ENCODE results near the gene DKK2.

DKK2 gene

DNA sequence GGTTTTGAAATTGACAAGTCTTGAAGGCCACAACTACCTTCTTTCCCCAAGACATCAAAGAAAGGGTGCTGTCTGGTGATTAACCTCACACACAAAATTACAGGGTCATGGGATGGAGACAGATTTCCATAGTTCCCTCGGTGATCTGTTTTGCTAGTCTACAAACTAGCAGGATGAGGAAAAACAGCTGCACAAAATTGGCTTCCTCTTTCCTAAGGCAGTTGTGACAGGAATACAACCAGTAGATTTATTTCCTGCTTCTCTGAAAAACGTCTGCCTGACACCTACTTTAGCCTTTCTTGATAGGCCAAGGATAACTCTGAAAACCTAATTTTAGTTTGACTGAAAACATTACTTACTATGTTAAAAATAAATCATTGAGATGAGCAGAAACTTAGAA, 39.6 kb downstream of the DKK2 start:
- H3K27me3 ChIP-seq (ENCODE audit: low read depth, low read length): peaks cover 18% of the 10 kb centered on the region
- no peaks in the 10 kb centered on the region for H4K20me1 ChIP-seq (ENCODE audit: insufficient read depth, low read length)
- no peak overlapping the region for H3K9ac ChIP-seq (ENCODE audit: low read length)
- no peaks in the 10 kb centered on the region for H3K36me3 ChIP-seq (replicated peaks; ENCODE audit: low read depth, low read length)
- H3K4me3 ChIP-seq (ENCODE audit: low read length): no peak overlapping the region
- H3K9me3 ChIP-seq (ENCODE audit: insufficient read depth, low read length): no peaks in the 10 kb centered on the region
- peaks cover under 1% of the 10 kb centered on the region; the same call in 1 of the 2 replicates for H3K4me1 ChIP-seq (ENCODE audit: low read length)
- H3K27ac ChIP-seq (ENCODE audit: low read length): no peak overlapping the region
- TF ChIP-seq EZH2phosphoT487 (IDR thresholded peaks at IDR 0.05; ENCODE audit: low read depth): no peak
- TF ChIP-seq CTCF (IDR thresholded peaks at IDR 0.05; ENCODE audit: low read depth, low read length): no peak
- H2AFZ ChIP-seq (ENCODE audit: low read depth, low read length): no peak overlapping the region
- H3K79me2 ChIP-seq (ENCODE audit: low read length): no peaks in the 10 kb centered on the region
- no peak overlapping the region for H3K4me2 ChIP-seq (ENCODE audit: low read length)

GRCh38 chr4:106993827-106994226, 42.3 kb downstream of the DKK2 start:
- Histone ChIP-seq H3K9ac (ENCODE audit: low read length) (no peak overlapping the region), H3K79me2 (ENCODE audit: low read length) (no peaks in the 10 kb centered on the region), H3K9me3 (ENCODE audit: insufficient read depth, low read length) (no peaks in the 10 kb centered on the region), H3K27me3 (ENCODE audit: low read depth, low read length) (peaks cover 3% of the 10 kb centered on the region; the same call in 1 of the 2 replicates), H4K20me1 (ENCODE audit: insufficient read depth, low read length) (no peaks in the 10 kb centered on the region), H3K4me3 (ENCODE audit: low read length) (no peak overlapping the region), H3K27ac (ENCODE audit: low read length) (no peak overlapping the region), H2AFZ (ENCODE audit: low read depth, low read length) (no peak overlapping the region), H3K4me1 (ENCODE audit: low read length) (no peaks in the 10 kb centered on the region), H3K36me3 (replicated peaks; ENCODE audit: low read depth, low read length) (no peaks in the 10 kb centered on the region), H3K4me2 (ENCODE audit: low read length) (no peak overlapping the region)
- TF ChIP-seq EZH2phosphoT487 (IDR thresholded peaks at IDR 0.05; ENCODE audit: low read depth) (no peak), CTCF (IDR thresholded peaks at IDR 0.05; ENCODE audit: low read depth, low read length) (no peak)

DNA sequence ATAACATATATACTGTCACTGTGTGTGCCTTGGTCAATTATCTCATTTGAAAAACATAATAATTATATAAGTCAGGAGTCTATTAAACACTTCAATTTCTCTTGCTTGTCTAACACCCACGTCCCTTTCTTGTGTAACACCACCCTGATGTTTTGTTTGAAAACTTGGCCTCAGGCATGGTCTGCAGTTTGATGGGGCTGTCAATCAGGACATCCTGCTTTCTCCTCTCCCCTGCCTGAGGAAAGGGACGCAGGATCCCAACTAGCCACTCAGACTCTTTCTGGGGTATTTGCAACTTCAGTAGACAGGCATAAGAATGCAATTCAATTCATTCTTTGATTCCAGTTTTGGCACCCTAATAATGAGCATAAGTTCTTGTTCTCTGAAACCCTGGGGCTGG, 48.8 kb downstream of the DKK2 start:
- Histone ChIP-seq H3K4me2 (ENCODE audit: low read length) (no peak overlapping the region), H3K9ac (ENCODE audit: low read length) (no peak overlapping the region), H3K4me3 (ENCODE audit: low read length) (no peak overlapping the region), H3K27me3 (ENCODE audit: low read depth, low read length) (no peaks in the 10 kb centered on the region), H4K20me1 (ENCODE audit: insufficient read depth, low read length) (no peaks in the 10 kb centered on the region), H3K4me1 (ENCODE audit: low read length) (peaks cover 2% of the 10 kb centered on the region; the same call in 1 of the 2 replicates), H2AFZ (ENCODE audit: low read depth, low read length) (no peak overlapping the region), H3K79me2 (ENCODE audit: low read length) (no peaks in the 10 kb centered on the region), H3K36me3 (replicated peaks; ENCODE audit: low read depth, low read length) (no peaks in the 10 kb centered on the region), H3K9me3 (ENCODE audit: insufficient read depth, low read length) (no peaks in the 10 kb centered on the region), H3K27ac (ENCODE audit: low read length) (no peak overlapping the region)
- no peak for TF ChIP-seq EZH2phosphoT487 (IDR thresholded peaks at IDR 0.05; ENCODE audit: low read depth)
- TF ChIP-seq CTCF (IDR thresholded peaks at IDR 0.05; ENCODE audit: low read depth, low read length): no peak

GRCh38 chr4:106986486-106986885, 49.6 kb downstream of the DKK2 start:
- no peak overlapping the region for H3K4me3 ChIP-seq (ENCODE audit: low read length)
- H3K9me3 ChIP-seq (ENCODE audit: insufficient read depth, low read length): no peaks in the 10 kb centered on the region
- no peak for TF ChIP-seq EZH2phosphoT487 (IDR thresholded peaks at IDR 0.05; ENCODE audit: low read depth)
- H3K36me3 ChIP-seq (replicated peaks; ENCODE audit: low read depth, low read length): no peaks in the 10 kb centered on the region
- no peaks in the 10 kb centered on the region for H4K20me1 ChIP-seq (ENCODE audit: insufficient read depth, low read length)
- H3K79me2 ChIP-seq (ENCODE audit: low read length): no peaks in the 10 kb centered on the region
- H3K4me1 ChIP-seq (ENCODE audit: low read length): peaks cover 2% of the 10 kb centered on the region; the same call in 1 of the 2 replicates
- no peaks in the 10 kb centered on the region for H3K27me3 ChIP-seq (ENCODE audit: low read depth, low read length)
- no peak overlapping the region for H3K9ac ChIP-seq (ENCODE audit: low read length)
- no peak overlapping the region for H3K27ac ChIP-seq (ENCODE audit: low read length)
- H3K4me2 ChIP-seq (ENCODE audit: low read length): no peak overlapping the region
- no peak overlapping the region for H2AFZ ChIP-seq (ENCODE audit: low read depth, low read length)

- Histone ChIP-seq H3K36me3 (replicated peaks; ENCODE audit: low read depth, low read length) (no peaks in the 10 kb centered on the region), H3K4me3 (ENCODE audit: low read length) (no peak overlapping the region), H3K4me1 (ENCODE audit: low read length) (peaks cover 2% of the 10 kb centered on the region; the same call in 1 of the 2 replicates), H3K27me3 (ENCODE audit: low read depth, low read length) (no peaks in the 10 kb centered on the region), H3K9me3 (ENCODE audit: insufficient read depth, low read length) (no peaks in the 10 kb centered on the region), H4K20me1 (ENCODE audit: insufficient read depth, low read length) (no peaks in the 10 kb centered on the region), H3K27ac (ENCODE audit: low read length) (no peak overlapping the region), H3K9ac (ENCODE audit: low read length) (no peak overlapping the region), H3K79me2 (ENCODE audit: low read length) (no peaks in the 10 kb centered on the region), H3K4me2 (ENCODE audit: low read length) (no peak overlapping the region), H2AFZ (ENCODE audit: low read depth, low read length) (no peak overlapping the region)
- TF ChIP-seq EZH2phosphoT487 (IDR thresholded peaks at IDR 0.05; ENCODE audit: low read depth) (no peak), CTCF (IDR thresholded peaks at IDR 0.05; ENCODE audit: low read depth, low read length) (no peak)
Observed at GRCh38 chr4:106985830-106986229, 50.3 kb downstream of the DKK2 start.

All from OCI-LY3 (cell line).